SK-N-SH treated with all-trans-retinoic acid at 6 μM for 48 hours (cell line): ENCODE measurements around the gene CLEC18C.
"Not testable (repeated sequence)": the region's sequence is repeated elsewhere in the genome, so short reads cannot be mapped to it uniquely, and the experiment has no call there.

Experiments
- CREB5 ChIP-seq: fragments of 250-450 bp; sonication (Bioruptor Pico); IDR thresholded peaks from 2 replicates; pipeline ENCODE4 v1.5.1; 2020; ENCODE audit warnings: low read depth, mild to moderate bottlenecking, moderate library complexity
- ESRRG ChIP-seq: fragments of 250-450 bp; sonication (Bioruptor Pico); IDR thresholded peaks from 2 replicates; pipeline ENCODE4 v1.6.1; 2021; ENCODE audit warnings: mild to moderate bottlenecking
- ISL1 ChIP-seq: fragments of 250-450 bp; sonication (Bioruptor Pico); IDR thresholded peaks from 2 replicates; pipeline ENCODE4 v2.1.2; 2022; ENCODE audit warnings: mild to moderate bottlenecking, moderate library complexity
- OSR1 ChIP-seq: fragments of 250-450 bp; sonication (Bioruptor Pico); IDR thresholded peaks from 2 replicates; pipeline ENCODE4 v1.8.0; 2022; ENCODE audit warnings: moderate library complexity, mild to moderate bottlenecking, inconsistent platforms
- PATZ1 ChIP-seq: fragments of 250-450 bp; sonication (Bioruptor Pico); IDR thresholded peaks from 2 replicates; pipeline ENCODE4 v1.8.0; 2020; ENCODE audit warnings: mild to moderate bottlenecking, moderate library complexity, borderline replicate concordance
- SNAI2 ChIP-seq: fragments of 250-450 bp; sonication (Bioruptor Pico); IDR thresholded peaks from 2 replicates; pipeline ENCODE4 v1.5.0; 2020; ENCODE audit warnings: mild to moderate bottlenecking, moderate library complexity
- TCF4 ChIP-seq: fragments of 250-450 bp; sonication (Bioruptor Pico); IDR thresholded peaks from 2 replicates; pipeline ENCODE4 v1.8.0; 2021; ENCODE audit warnings: mild to moderate bottlenecking, moderate library complexity, borderline replicate concordance
- TOX ChIP-seq: fragments of 250-450 bp; sonication (Bioruptor Pico); IDR thresholded peaks from 2 replicates; pipeline ENCODE4 v1.8.0; 2021; ENCODE audit warnings: mild to moderate bottlenecking, moderate library complexity, borderline replicate concordance
- ZFP3 ChIP-seq: fragments of 250-450 bp; sonication (Bioruptor Pico); IDR thresholded peaks from 2 replicates; pipeline ENCODE4 v1.5.0; 2020; ENCODE audit warnings: mild to moderate bottlenecking, moderate library complexity
- ZFP30 ChIP-seq: fragments of 450-650 bp; formaldehyde crosslinking; IDR thresholded peaks from 2 replicates; pipeline ENCODE4 v1.5.0; 2022; ENCODE audit warnings: mild to moderate bottlenecking, moderate library complexity
- ZNF70 ChIP-seq: fragments of 450-650 bp; formaldehyde crosslinking; IDR thresholded peaks from 2 replicates; pipeline ENCODE4 v1.5.0; 2020; ENCODE audit warnings: mild to moderate bottlenecking, moderate library complexity

- not testable (repeated sequence) for TF ChIP-seq PATZ1 (CRISPR knock-in tag); CREB5 (CRISPR knock-in tag); OSR1; ISL1 (CRISPR knock-in tag); ZFP30; TOX; ZFP3; TCF4; ZNF70 (CRISPR knock-in tag); ESRRG; SNAI2
These were observed 14.4 kb downstream of the CLEC18C start for GRCh38 chr16:70187858-70188607.
